ENCODE measurements around the gene NCEH1. TPM values are rescaled to one million over a fixed set of nuclear protein-coding genes. Genes with fewer than 3 reads are reported as not detected.

Gene NCEH1
- total RNA-seq, 4 donors from 2014 or later = 8.3 to 12.4 (median 11.0) TPM

- TF ChIP-seq, protein P1, sequence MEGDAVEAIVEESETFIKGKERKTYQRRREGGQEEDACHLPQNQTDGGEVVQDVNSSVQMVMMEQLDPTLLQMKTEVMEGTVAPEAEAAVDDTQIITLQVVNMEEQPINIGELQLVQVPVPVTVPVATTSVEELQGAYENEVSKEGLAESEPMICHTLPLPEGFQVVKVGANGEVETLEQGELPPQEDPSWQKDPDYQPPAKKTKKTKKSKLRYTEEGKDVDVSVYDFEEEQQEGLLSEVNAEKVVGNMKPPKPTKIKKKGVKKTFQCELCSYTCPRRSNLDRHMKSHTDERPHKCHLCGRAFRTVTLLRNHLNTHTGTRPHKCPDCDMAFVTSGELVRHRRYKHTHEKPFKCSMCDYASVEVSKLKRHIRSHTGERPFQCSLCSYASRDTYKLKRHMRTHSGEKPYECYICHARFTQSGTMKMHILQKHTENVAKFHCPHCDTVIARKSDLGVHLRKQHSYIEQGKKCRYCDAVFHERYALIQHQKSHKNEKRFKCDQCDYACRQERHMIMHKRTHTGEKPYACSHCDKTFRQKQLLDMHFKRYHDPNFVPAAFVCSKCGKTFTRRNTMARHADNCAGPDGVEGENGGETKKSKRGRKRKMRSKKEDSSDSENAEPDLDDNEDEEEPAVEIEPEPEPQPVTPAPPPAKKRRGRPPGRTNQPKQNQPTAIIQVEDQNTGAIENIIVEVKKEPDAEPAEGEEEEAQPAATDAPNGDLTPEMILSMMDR (IDR thresholded peaks at IDR 0.05) = no peak
- TF ChIP-seq POLR2A (IDR thresholded peaks at IDR 0.05) = no peak
- no peaks in the 10 kb centered on the region for H3K9me3 ChIP-seq
- H3K4me3 ChIP-seq (replicated peaks in 1 of 3) = no peak overlapping the region
- H3K27me3 ChIP-seq = no peaks in the 10 kb centered on the region
- intact Hi-C loops (cut with DNase I) = no loop called here
- no peaks in the 10 kb centered on the region for H3K36me3 ChIP-seq
- no peak for DNase-seq
- no peaks in the 10 kb centered on the region for H3K4me1 ChIP-seq
- H3K27ac ChIP-seq = no peak overlapping the region
- WGBS, 2 donors = 87 to 91% methylated on average over 6 of the region's 6 CpGs
These were observed 12.2 kb downstream of the NCEH1 start for GRCh38 chr3:172698631-172699030.

GRCh38 chr3:172697558-172697957 is 13.3 kb downstream of the NCEH1 start:
- H3K36me3 ChIP-seq = no peaks in the 10 kb centered on the region
- H3K27ac ChIP-seq = no peak overlapping the region
- H3K27me3 ChIP-seq = no peaks in the 10 kb centered on the region
- no peak for DNase-seq
- H3K9me3 ChIP-seq = no peaks in the 10 kb centered on the region
- no peaks in the 10 kb centered on the region for H3K4me1 ChIP-seq
- TF ChIP-seq, protein P1 (IDR thresholded peaks at IDR 0.05) = no peak
- TF ChIP-seq POLR2A (IDR thresholded peaks at IDR 0.05) = no peak
- intact Hi-C loops (cut with DNase I) = no loop called here
- H3K4me3 ChIP-seq (replicated peaks in 1 of 3) = no peak overlapping the region
- 84 to 97% methylated on average over 1 of the region's 1 CpG for WGBS, 2 donors

- intact Hi-C loops (cut with DNase I) = no loop called here
- TF ChIP-seq, protein P1 (IDR thresholded peaks at IDR 0.05) = no peak
- TF ChIP-seq POLR2A (IDR thresholded peaks at IDR 0.05) = no peak
- Histone ChIP-seq H3K36me3 (no peaks in the 10 kb centered on the region), H3K27ac (no peak overlapping the region), H3K4me3 (replicated peaks in 1 of 3) (no peak overlapping the region), H3K27me3 (no peaks in the 10 kb centered on the region), H3K9me3 (no peaks in the 10 kb centered on the region), H3K4me1 (peaks cover 0 to 3% of the 10 kb centered on the region in 2 donors)
- DNase-seq = no peak
- 95% methylated on average over 5 of the region's 5 CpGs for WGBS, 2 donors
These were observed 14.5 kb downstream of the NCEH1 start for GRCh38 chr3:172696357-172696756.

DNA sequence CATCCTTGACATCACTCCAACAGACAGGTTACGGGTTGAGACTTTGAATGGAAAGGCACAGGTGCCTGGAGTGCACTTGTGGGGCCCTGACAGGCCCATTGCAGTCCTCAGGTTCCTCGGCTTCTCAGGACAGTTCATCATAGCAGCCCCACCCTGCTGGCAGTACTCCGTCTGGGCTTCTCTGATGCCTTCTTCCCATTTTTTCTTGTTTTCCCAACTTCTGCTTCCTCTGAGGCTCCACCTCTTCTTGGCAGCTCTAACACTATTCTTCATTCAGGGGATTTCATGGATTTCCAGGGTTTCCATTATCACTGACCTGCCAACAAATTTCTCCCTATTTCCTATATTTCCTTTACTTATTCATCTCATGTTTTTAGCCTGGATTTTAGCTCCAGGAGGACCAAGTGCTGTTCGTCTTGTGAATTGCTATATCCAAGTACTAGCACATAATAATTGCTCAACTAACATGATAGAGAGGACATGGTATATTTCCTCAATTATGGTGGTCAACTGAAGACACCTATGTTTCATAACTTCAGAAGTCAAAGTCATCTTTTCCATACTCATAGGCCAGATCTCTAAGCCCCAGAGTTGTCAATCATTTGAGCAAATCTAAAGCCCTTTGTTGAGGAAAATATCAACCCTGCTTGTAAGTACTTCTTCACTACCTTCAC is 16.2 kb downstream of the NCEH1 start:
- 77 to 85% methylated on average over 4 of the region's 4 CpGs for WGBS, 2 donors
- intact Hi-C loops (cut with DNase I) = no loop called here
- Histone ChIP-seq H3K27ac (no peak overlapping the region), H3K4me3 (replicated peaks in 1 of 3) (no peak overlapping the region), H3K36me3 (no peaks in the 10 kb centered on the region), H3K9me3 (no peaks in the 10 kb centered on the region), H3K27me3 (no peaks in the 10 kb centered on the region), H3K4me1 (peaks cover 0 to 5% of the 10 kb centered on the region in 2 donors)
- DNase-seq = no peak
- no peak for TF ChIP-seq POLR2A (IDR thresholded peaks at IDR 0.05)
- TF ChIP-seq, protein P1 (IDR thresholded peaks at IDR 0.05) = no peak

GRCh38 chr3:172692751-172693338 is 18.0 kb downstream of the NCEH1 start:
- Histone ChIP-seq H3K4me1 (peaks cover 0 to 5% of the 10 kb centered on the region in 2 donors), H3K27ac (no peak overlapping the region), H3K9me3 (no peaks in the 10 kb centered on the region), H3K27me3 (no peaks in the 10 kb centered on the region), H3K4me3 (replicated peaks in 1 of 3) (no peak overlapping the region), H3K36me3 (no peaks in the 10 kb centered on the region)
- intact Hi-C loops (cut with DNase I) = no loop called here
- TF ChIP-seq, protein P1 (IDR thresholded peaks at IDR 0.05) = no peak
- no peak for TF ChIP-seq POLR2A (IDR thresholded peaks at IDR 0.05)
- DNase-seq = no peak
- WGBS, 2 donors = 90 to 100% methylated on average over 2 of the region's 2 CpGs

Measured in thyroid gland (tissue), 4 donors.